K562 (cell line): ENCODE measurements around the gene SBK1. TPM values are rescaled to one million over a fixed set of nuclear protein-coding genes. Genes with fewer than 3 reads are reported as not detected.

ENCODE experiments used
- ATAC-seq: fragments of 200-7000 bp; cut with Tn5 transposase; 3 replicates; pipeline ENCODE4 v1.9.1; 2020; ENCODE audit warnings: moderate library complexity
- BruUV-seq: library from RNA; stranded (reverse); fragments of 400-500 nt; replicated peaks from 2 replicates; lab custom pipeline; 2021; lab: Mats Ljungman, UMichigan
- CTCF ChIA-PET: fragments of 300-600 bp; formaldehyde crosslinking; extraction: SDS; loops from one replicate; lab custom pipeline; 2021; ENCODE audit warnings: low intra/inter-chr PET ratio; lab: Yijun Ruan, JAX
- POLR2A ChIA-PET: fragments of 300-600, 350-650 bp; sonication (Branson Sonifier 250); formaldehyde crosslinking; extraction: SDS; loops from one replicate; lab custom pipeline; 2021; ENCODE audit warnings: antibody characterized with exemption, inconsistent platforms; lab: Yijun Ruan, JAX
- DNase-seq, 4 experiments: peaks; one replicate each; pipeline versions ENCODE4 v3.0.0 to v3.0.0-alpha.2; 2011 to 2018; ENCODE audit warnings: low spot score in 3 of 4, mixed read lengths in 3 of 4; ENCODE audit errors: extremely low read depth in 1 of 4
- FAIRE-seq: peaks from 2 replicates; lab custom pipeline; 2011; peaks lifted over from hg19 to GRCh38; lab: Jason Lieb, UNC
- H2AFZ ChIP-seq: 2 replicates; pipeline ENCODE4 v1.6.0; 2011; ENCODE audit warnings: low read depth, low read length, control low read depth, inconsistent platforms
- H3K27ac ChIP-seq: fragments of 200-600 bp; 3 replicates; pipeline ENCODE4 v1.8.0; 2011; ENCODE audit warnings: low read depth, mild to moderate bottlenecking, control low read depth, inconsistent platforms, low read length, moderate library complexity, mixed read lengths; ENCODE audit errors: extremely low read depth
- H3K27me3 ChIP-seq, 2 experiments: fragments of 300-600 bp in 1 of 2; 2 replicates in 1 of 2; 3 replicates in 1 of 2; pipeline versions ENCODE4 v1.6.0 to v1.8.0; 2011; ENCODE audit warnings: inconsistent platforms in 2 of 2, low read length in 2 of 2, mild to moderate bottlenecking in 1 of 2, mixed read lengths in 1 of 2, moderate library complexity in 1 of 2; ENCODE audit not compliant: control insufficient read depth in 2 of 2, insufficient read depth in 2 of 2
- H3K36me3 ChIP-seq: fragments of 300-600 bp; 3 replicates; pipeline ENCODE4 v1.8.0; 2011; ENCODE audit warnings: mild to moderate bottlenecking, low read length, inconsistent platforms; ENCODE audit not compliant: control insufficient read depth, insufficient read depth
- H3K4me1 ChIP-seq, 2 experiments: fragments of 200-600 bp in 1 of 2; replicated peaks in 1 of 2; 2 replicates in 1 of 2; 3 replicates in 1 of 2; pipeline versions ENCODE4 v1.5.1 to v1.8.0; 2011; ENCODE audit warnings: inconsistent platforms in 2 of 2, low read length in 2 of 2, mild to moderate bottlenecking in 1 of 2, mixed read lengths in 1 of 2, moderate library complexity in 1 of 2; ENCODE audit not compliant: control insufficient read depth in 2 of 2, insufficient read depth in 2 of 2
- H3K4me2 ChIP-seq: 2 replicates; pipeline ENCODE4 v1.6.1; 2011; ENCODE audit warnings: low read length, control low read depth, inconsistent platforms, mixed read lengths; ENCODE audit not compliant: insufficient read depth
- H3K4me3 ChIP-seq: fragments of 200-600 bp; sonication (generic), shearing (Covaris generic); 2 replicates; pipeline ENCODE4 v1.5.1; 2016; ENCODE audit warnings: control low read depth, inconsistent platforms
- H3K79me2 ChIP-seq: fragments of 200-600 bp; 3 replicates; pipeline ENCODE4 v1.8.0; 2011; ENCODE audit warnings: low read length, inconsistent platforms; ENCODE audit not compliant: control insufficient read depth, insufficient read depth
- H3K9ac ChIP-seq, 2 experiments: 2 replicates each; pipeline versions ENCODE4 v1.6.0 to v1.6.1; 2011; ENCODE audit warnings: low read depth in 2 of 2, low read length in 2 of 2, control low read depth in 1 of 2, inconsistent platforms in 1 of 2, mild to moderate bottlenecking in 1 of 2, mixed read lengths in 1 of 2; ENCODE audit not compliant: insufficient read depth in 1 of 2
- H3K9me1 ChIP-seq: one replicate; pipeline ENCODE4 v1.6.0; 2011; ENCODE audit warnings: inconsistent platforms, mild to moderate bottlenecking, low read length, moderate library complexity; ENCODE audit not compliant: control insufficient read depth, insufficient read depth
- H3K9me3 ChIP-seq: replicated peaks from 2 replicates; pipeline ENCODE4 v1.5.1; 2011; ENCODE audit warnings: low read depth, low read length, inconsistent platforms; ENCODE audit not compliant: control insufficient read depth, insufficient read depth
- H4K20me1 ChIP-seq: replicated peaks from 2 replicates; pipeline ENCODE4 v1.6.1; 2011; ENCODE audit warnings: low read length, inconsistent platforms, mixed read lengths; ENCODE audit not compliant: control insufficient read depth, insufficient read depth
- BCOR ChIP-seq: fragments of 450-650 bp; IDR thresholded peaks from 2 replicates; pipeline ENCODE4 v1.6.1; 2016
- CXXC5 ChIP-seq: fragments of 250-450 bp; sonication (Bioruptor Pico); IDR thresholded peaks from 2 replicates; pipeline ENCODE4 v1.8.0; 2022; ENCODE audit warnings: inconsistent platforms, mild to moderate bottlenecking, moderate library complexity
- E2F4 ChIP-seq: sonication (generic); formaldehyde crosslinking; IDR thresholded peaks from 2 replicates; pipeline ENCODE4 v1.8.0; 2022; ENCODE audit warnings: mild to moderate bottlenecking, low read depth, missing genetic modification reagents
- GTF2A2 ChIP-seq: IDR thresholded peaks from 2 replicates; pipeline ENCODE4 v1.6.1; 2016; ENCODE audit warnings: mild to moderate bottlenecking, missing genetic modification characterization, missing compliant biosample characterization
- HMGN3 ChIP-seq: IDR thresholded peaks from 2 replicates; pipeline ENCODE4 v1.6.1; 2011; ENCODE audit warnings: borderline replicate concordance, low read depth, mild to moderate bottlenecking, mixed read lengths, low read length; ENCODE audit not compliant: insufficient read length; ENCODE audit errors: extremely low read depth
- HNRNPH1 ChIP-seq: fragments of 200-400 bp; formaldehyde crosslinking; optimal IDR thresholded peaks from 2 replicates; pipeline ENCODE3; 2017; ENCODE audit warnings: low read depth, mild to moderate bottlenecking, low read length, moderate library complexity
- IRF9 ChIP-seq: fragments of 450-650 bp; IDR thresholded peaks from 2 replicates; pipeline ENCODE4 v1.6.1; 2016; ENCODE audit warnings: missing biosample characterization, missing genetic modification characterization
- KDM1A ChIP-seq, 2 experiments: fragments of 450-650 bp; IDR thresholded peaks; 2 replicates each; pipeline ENCODE4 v1.6.1; 2016; ENCODE audit warnings: mild to moderate bottlenecking in 2 of 2
- LARP7 ChIP-seq: fragments of 450-650 bp; IDR thresholded peaks from 2 replicates; pipeline ENCODE4 v1.6.1; 2016
- NEUROD1 ChIP-seq: fragments of 150-350 bp; IDR thresholded peaks from 2 replicates; pipeline ENCODE4 v1.6.1; 2014; ENCODE audit warnings: borderline replicate concordance, low read length, low read depth; ENCODE audit not compliant: partially characterized antibody
- PTBP1 ChIP-seq: fragments of 200-400 bp; formaldehyde crosslinking; IDR thresholded peaks from 2 replicates; pipeline ENCODE4 v1.6.1; 2017; ENCODE audit warnings: low read depth, low read length
- RBM25 ChIP-seq: fragments of 200-400 bp; formaldehyde crosslinking; IDR thresholded peaks from 2 replicates; pipeline ENCODE4 v1.6.1; 2018; ENCODE audit warnings: low read length, low read depth, moderate library complexity; ENCODE audit not compliant: severe bottlenecking
- TCFL5 ChIP-seq: fragments of 250-450 bp; sonication (Bioruptor Pico); conservative IDR thresholded peaks from 2 replicates; pipeline ENCODE4 v1.6.1; 2021; ENCODE audit warnings: mild to moderate bottlenecking, moderate library complexity, matching md5 sums
- WGBS: fragments of 100-300 bp; shearing (Covaris generic); methylation state at CpG from one replicate; pipeline ENCODE4 v1.1.6; 2016; ENCODE audit warnings: low coverage, mixed read lengths; ENCODE audit not compliant: insufficient coverage; ENCODE audit errors: missing lambda C conversion rate; 5-methylcytosine and 5-hydroxymethylcytosine counted together
- in situ Hi-C: fragments of 300-500 bp; cut with MboI; formaldehyde crosslinking; loops from 4 replicates; pipeline ENCODE4 v1.15.0; 2018; ENCODE audit warnings: inconsistent platforms, mixed read lengths
- intact Hi-C: fragments of 100-400 bp; cut with micrococcal nuclease; formaldehyde crosslinking; loops from 2 replicates; pipeline ENCODE4 v1.14.2; 2022
- polyA plus RNA-seq, 8 experiments: library from polyadenylated mRNA; depleted of rRNA in 4 of 8; stranded (reverse) in 5 of 8; unstranded in 3 of 8; fragments of >200 nt; fragmentation: Nextera tagmentation in 2 of 8; fragmentation: Illumina TruSeq in 1 of 8; extraction: Ambion mirVana in 2 of 8; extraction: Trizol in 1 of 8; gene quantifications; 2 replicates each; pipeline versions ENCODE4 v1.2.1 to v1.2.3, GENCODE V29; 2011 to 2014; ENCODE audit warnings: inconsistent platforms in 1 of 8, missing spikeins in 1 of 8
- total RNA-seq, 7 experiments: library from RNA; depleted of rRNA in 6 of 7; stranded (reverse); fragments of >200 nt in 6 of 7; fragmentation: Illumina TruSeq in 2 of 7; extraction: Trizol in 2 of 7; gene quantifications; 2 replicates each; pipeline versions ENCODE4 v1.2.1 to v1.2.3, GENCODE V29; 2011 to 2021; ENCODE audit warnings: low replicate concordance in 1 of 7

The SBK1 gene
- total and polyA plus RNA-seq, 9 of the 15 experiments (the other 6 are each of a cell fraction or from before 2014, with no cell fraction given), result 0.01 to 0.07 (median 0.03) TPM; not detected in 6

- FAIRE-seq (no peak), ATAC-seq (no peak), DNase-seq (no peak)
- peaks cover 12 to 41% of the 10 kb centered on the region in 2 experiments; a peak in 4 of 5 replicates for H3K27me3 ChIP-seq
- no TSS peak for BruUV-seq
- no peak overlapping the region for H2AFZ ChIP-seq
- H3K4me1 ChIP-seq, result peaks cover 4 to 14% of the 10 kb centered on the region in 2 experiments; a peak in 3 of 5 replicates
- H3K9me1 ChIP-seq, result no peaks in the 10 kb centered on the region
- H3K36me3 ChIP-seq, result no peaks in the 10 kb centered on the region
- TF ChIP-seq TCFL5 (no peak), E2F4 (CRISPR knock-in tag) (no peak), LARP7 (no peak)
- TF ChIP-seq, all 486 proteins: peak for 0
- 17% methylated on average over 8 of the region's 10 CpGs for WGBS
- H3K9me3 ChIP-seq, result no peaks in the 10 kb centered on the region
- ChIA-PET POLR2A (interaction anchor here (1.3 kb wide), 1 partner anchor 38 kb away, joined by 3 read pairs; no protein-coding TSS in a partner anchor), CTCF (no interaction called here)
- H3K79me2 ChIP-seq, result no peaks in the 10 kb centered on the region
- peaks cover 11% of the 10 kb centered on the region; the same call in 1 of the 2 replicates for H4K20me1 ChIP-seq
- H3K27ac ChIP-seq, result no peak overlapping the region
- in situ Hi-C loops (no loop called here), intact Hi-C loops (no loop called here)
- H3K4me2 ChIP-seq, result no peak overlapping the region
- no peak overlapping the region for H3K4me3 ChIP-seq
- H3K9ac ChIP-seq, result no peak overlapping the region
Observed at GRCh38 chr16:28293601-28293960, 1.3 kb downstream of the SBK1 start.

GRCh38 chr16:28294201-28294600 is 1.9 kb downstream of the SBK1 start:
- ATAC-seq (no peak), FAIRE-seq (no peak), DNase-seq (no peak)
- Histone ChIP-seq H2AFZ (no peak overlapping the region), H3K4me1 (peaks cover 4 to 14% of the 10 kb centered on the region in 2 experiments; a peak in 3 of 5 replicates), H3K9me3 (no peaks in the 10 kb centered on the region), H3K9ac (no peak overlapping the region), H3K9me1 (no peaks in the 10 kb centered on the region), H3K27me3 (peaks cover 10 to 35% of the 10 kb centered on the region in 2 experiments; a peak in 4 of 5 replicates), H4K20me1 (peaks cover 11% of the 10 kb centered on the region), H3K4me2 (no peak overlapping the region), H3K36me3 (no peaks in the 10 kb centered on the region), H3K27ac (no peak overlapping the region), H3K4me3 (no peak overlapping the region), H3K79me2 (no peaks in the 10 kb centered on the region)
- WGBS, result 24% methylated on average over 6 of the region's 6 CpGs
- no TSS peak for BruUV-seq
- POLR2A ChIA-PET, result interaction anchor here (1.3 kb wide), 1 partner anchor 38 kb away, joined by 3 read pairs; no protein-coding TSS in a partner anchor
- in situ Hi-C loops (no loop called here), intact Hi-C loops (no loop called here)
- CTCF ChIA-PET, result no interaction called here
- TF ChIP-seq NEUROD1, result no peak
- peak; percentile 45 to 54; a peak in 3 of 4 replicates for TF ChIP-seq KDM1A (IDR thresholded peaks at IDR 0.05)
- TF ChIP-seq RBM25, result peak; percentile 96
- TF ChIP-seq GTF2A2 (tag), result no peak
- no peak for TF ChIP-seq HMGN3
- no peak for TF ChIP-seq IRF9 (tag)
- TF ChIP-seq HNRNPH1, result no peak
- no peak for TF ChIP-seq CXXC5 (CRISPR knock-in tag)
- 0 out of 2 replicates have a peak, but pooled peaks have one; percentile 40 for TF ChIP-seq BCOR
- peak; percentile 68; the same call in 1 of the 2 replicates for TF ChIP-seq PTBP1
